Activated CD4-positive, alpha-beta T cell treated with anti-CD3 and anti-CD28 coated beads for 1 hour (primary cell): ENCODE data around the gene GLTP.

Experiments used
- DNase-seq: peaks from one replicate; pipeline ENCODE4 v3.0.0-alpha.2; 2020

GLTP gene

DNA sequence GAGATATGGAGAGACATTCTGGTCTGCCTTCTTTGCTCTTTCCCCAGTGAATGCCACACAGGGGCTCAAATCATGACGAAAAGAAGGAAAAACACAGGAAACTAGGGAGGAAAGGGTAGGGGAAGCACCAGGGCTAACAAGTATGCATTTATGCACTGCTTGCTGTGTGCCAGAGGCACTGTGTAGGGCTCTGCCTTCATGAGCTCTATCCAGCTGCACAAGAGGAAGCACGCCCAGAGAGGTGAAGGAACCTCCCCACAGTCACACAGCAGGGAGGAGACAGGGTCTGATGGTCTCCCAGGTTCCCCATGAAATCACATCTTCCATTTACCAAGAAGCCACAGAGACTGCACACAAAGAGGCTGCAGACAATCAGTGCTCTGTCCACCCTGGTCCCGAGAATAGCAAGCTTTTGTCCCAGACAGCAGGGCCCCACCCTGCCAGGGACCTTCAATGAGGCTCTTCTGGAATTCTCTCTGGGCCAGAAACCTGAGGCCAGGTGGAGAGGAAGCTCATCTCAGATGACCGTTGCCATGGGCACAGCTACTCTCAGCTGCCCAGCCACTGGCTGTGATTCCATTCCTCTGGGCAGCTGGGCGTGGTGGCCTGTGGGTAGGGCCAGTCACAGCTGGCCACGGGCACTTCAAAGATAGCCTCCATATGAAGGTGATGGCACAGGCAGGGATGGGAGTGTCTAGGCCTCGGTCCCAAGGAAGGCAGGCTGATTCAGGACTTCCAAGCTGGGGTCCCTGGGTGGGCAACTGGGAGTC lies 39.9 kb downstream of the GLTP start:
- no peak for DNase-seq

DNA sequence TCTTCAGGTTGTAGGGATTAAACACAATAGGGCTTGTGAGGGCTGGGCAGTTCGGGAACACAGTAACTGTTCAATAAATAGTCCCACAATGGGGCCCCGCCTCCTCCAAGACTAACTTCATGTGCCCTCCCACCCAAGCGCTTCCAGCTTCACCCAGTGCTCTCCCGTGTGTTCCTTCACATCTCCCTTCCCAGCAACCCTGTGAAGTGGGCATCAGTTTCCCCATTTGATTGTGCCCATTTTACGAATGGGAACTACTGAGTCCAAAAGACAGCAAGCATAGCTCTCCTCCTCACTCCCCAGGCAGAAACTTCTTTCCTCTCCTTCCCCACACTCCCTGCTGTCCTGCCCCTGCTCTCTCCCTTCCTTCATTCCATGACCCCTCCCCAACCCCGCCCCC lies 40.9 kb downstream of the GLTP start:
- no peak for DNase-seq

DNA sequence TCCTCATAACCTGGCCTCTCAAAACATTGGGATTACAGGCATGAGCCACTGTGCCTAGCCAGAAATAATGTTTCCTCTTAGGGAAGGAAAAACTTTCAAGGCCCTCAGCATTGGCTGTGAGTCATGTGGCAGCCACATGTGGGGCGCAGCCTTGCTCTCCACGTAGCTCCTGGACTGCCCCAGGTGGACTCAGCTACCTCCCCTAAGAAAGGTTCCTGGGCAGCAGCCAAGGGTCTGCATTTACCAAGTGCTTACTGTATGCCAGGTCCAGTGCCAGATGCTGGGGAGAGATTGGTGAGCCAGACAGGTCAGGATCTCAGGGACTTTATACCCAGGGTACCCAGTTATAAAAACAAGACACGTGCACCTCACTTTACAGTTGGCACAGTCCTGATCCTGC lies 43.4 kb downstream of the GLTP start:
- no peak for DNase-seq

DNA sequence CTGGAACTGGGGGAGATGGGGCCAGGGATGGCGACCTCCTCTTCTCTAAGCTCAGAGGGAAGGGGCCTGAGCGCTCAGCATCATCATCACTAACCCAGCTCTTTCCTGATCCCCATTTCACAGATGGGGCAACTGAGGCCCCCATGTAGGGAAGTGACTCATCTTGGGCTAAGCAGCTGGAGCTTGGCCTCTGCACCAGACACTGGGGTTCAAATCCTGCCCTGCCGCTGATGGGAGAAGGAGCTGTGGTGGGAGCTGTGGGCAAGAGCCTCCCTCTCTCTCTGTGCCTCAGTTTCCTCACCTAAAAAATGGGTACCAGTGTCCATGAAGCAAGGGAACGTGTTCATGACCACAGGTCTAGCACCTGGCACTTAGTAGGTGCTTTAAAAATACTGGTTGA lies 44.5 kb downstream of the GLTP start:
- no peak for DNase-seq

DNA sequence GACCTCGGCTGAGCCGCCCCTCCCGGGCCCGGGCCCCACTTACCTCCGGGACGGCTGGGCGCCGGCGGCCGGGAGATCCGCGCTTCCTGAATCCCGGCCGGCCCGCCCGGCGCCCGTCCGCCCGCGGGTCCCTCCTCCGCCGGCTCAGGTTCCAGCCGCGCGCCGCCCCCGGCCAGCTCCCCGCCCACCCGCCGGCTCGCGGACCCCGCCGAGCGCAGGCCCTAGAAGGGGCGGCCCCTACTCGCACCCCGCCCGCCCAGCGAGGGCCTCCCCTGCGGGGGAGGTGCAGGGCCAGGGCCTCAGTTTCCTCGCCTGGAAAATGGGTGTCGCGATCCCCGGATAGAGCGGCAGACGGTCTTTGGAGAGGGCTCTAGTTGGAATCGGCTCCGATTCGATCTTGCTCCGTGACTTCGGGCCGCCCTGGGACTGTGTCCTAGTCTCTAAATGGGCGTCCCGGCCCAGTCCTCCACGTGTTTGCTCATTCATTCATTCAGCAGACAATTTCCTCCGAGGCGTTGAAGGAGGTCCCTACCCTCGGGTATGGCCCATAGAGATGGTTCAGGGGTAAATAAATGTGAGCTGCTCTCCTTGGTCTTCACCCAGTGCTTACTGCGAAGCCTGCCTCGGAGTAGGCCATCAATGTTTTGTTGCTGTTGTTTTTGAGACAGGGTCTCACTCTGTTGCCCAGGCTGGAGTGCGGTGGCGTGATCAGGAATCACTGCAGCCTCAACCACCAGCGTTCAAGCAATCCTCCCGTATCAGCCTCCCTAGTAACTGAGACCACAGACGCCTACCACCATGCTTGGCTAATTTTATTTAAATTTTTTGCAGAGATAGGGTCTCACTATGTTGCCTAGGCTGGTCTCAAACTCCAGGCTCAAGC lies 46.8 kb downstream of the GLTP start, which contains the start of gene TRPV4:
Gene TRPV4, minus strand, starts transcription at position 92 of the 883 bp plus-strand sequence. CDS start 18,602 bp downstream, outside the sequence.
- no peak for DNase-seq

DNA sequence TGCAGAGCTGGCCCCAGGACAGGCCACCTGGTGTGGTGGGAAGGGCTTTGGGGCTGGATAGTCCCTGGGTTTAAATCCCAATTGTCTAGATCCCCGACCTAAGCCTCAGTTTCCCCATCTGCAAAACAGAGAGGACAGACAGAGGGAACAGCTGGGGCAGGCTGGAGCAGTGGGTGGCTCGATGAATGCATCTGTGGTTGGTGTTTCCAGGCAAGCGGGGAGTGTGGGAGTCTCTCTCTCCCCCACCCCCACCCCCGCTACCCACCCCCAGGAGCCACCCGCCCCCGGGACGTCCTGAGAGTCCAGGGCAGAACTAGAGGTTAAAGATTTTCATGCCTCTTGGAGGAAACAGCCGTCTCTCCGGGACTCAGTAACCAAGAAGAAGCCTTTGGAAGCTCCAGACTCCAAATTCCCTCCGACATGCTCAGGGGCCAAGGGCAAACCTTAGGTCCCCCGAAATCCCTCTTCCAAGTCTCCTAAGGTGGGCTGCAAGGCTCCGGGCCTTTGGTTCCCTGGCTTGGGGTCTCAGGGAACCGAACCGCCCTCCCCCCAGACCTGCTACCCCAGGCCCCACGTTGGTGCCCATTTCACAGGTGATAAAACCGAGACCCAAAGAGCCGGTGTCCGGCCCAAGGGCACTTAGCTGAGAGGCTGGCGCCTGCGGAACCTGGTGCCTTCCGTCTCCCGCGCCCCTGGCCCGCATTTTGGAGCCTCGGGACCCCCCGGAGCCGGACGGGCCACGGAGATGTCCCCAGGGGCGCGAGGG lies 47.6 kb downstream of the GLTP start:
- DNase-seq = no peak

DNA sequence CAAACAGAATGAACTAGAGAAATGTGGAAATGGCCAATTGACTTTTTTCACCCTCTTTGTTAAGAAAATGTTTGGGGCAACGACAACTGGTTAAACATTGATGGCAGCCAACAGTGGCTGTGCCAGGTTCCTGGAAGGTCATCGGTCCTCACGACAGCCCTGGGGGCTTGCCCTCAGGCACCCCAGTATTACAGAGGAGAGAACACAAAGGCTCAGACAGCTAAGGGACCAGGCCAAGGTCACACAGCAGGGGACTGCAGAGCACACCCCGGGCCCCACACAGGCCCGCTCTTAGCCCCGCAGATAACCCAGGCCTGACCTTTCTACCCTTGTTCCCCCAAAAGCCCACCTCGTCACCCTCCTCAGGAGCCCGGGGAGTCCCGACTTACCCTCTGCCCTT lies 48.4 kb downstream of the GLTP start:
- DNase-seq = no peak

DNA sequence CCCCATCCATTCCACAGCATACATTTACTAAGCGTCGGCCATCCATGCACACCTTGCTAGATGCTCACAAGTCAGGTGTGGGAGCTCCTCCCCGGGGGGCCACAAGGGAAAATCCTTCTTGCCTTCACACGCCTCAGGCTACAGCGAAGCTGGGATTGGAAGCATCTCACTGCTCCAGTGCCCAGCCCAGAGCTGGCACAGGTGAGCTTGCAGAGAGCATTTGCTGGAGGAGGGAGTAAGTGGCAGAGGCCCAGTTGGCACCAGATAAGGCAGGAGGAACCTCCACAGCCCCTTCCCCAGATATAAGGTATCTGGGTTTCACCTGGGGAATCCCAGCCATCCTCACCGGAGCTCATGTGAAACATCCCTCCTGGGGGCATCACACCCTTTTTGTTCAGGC lies 49.0 kb downstream of the GLTP start:
- no peak for DNase-seq

DNA sequence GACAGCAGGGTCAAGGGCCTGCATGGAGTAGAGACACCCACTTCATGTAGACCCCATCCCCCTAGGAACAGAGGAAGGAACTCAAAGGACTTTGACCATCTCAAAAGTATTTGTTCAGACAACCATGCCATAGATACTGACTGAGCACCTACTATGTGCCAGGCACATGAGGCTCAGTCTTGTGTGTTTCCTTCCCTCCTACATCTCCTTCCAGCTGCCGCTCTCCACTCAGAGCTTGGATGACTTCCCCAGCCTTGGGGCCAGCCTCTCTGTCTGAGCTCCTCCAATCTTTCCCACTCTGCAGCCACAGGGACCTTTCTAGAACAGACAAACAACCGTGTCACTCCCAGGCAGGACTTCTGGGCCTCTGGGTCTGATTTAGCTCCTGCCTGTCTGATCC lies 49.6 kb downstream of the GLTP start:
- no peak for DNase-seq

DNA sequence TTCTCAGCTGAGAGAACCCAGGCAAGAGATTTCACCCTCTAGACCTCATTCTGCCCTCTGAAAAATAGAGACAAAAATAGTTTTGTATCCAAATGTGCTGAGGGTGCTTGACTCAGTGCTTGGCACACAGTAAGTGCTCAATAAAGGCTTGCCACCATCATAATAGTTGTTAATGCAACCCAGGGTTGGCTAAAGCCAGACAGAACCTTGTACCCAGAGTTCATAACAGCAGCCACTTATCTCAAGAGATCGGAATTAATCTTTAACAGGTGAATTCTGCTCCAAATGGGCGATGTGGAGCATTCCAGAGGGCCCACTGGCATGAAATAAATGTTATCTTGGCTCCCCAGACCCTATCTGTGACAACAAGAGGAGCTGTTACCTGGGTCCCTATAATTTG lies 50.1 kb downstream of the GLTP start:
- DNase-seq = no peak

DNA sequence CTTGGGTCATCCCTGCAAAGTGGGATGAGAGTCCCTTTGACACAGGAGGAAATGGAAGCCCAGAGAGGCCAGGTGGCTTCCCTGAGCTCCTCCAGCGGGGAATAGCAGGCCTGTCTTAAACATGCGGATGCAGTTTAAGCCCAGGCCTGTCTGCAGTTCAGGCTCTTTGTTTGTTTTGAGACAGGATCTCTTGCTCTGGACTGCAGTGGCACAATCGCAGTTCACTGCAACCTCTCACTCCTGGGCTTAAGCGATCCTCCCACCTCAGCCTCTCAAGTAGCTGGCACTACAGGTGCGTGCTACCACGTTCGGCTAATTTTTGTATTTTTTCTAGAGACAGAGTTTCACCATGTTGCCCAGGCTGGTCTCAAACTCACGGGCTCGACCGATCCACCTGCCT lies 50.7 kb downstream of the GLTP start:
- DNase-seq = no peak

DNA sequence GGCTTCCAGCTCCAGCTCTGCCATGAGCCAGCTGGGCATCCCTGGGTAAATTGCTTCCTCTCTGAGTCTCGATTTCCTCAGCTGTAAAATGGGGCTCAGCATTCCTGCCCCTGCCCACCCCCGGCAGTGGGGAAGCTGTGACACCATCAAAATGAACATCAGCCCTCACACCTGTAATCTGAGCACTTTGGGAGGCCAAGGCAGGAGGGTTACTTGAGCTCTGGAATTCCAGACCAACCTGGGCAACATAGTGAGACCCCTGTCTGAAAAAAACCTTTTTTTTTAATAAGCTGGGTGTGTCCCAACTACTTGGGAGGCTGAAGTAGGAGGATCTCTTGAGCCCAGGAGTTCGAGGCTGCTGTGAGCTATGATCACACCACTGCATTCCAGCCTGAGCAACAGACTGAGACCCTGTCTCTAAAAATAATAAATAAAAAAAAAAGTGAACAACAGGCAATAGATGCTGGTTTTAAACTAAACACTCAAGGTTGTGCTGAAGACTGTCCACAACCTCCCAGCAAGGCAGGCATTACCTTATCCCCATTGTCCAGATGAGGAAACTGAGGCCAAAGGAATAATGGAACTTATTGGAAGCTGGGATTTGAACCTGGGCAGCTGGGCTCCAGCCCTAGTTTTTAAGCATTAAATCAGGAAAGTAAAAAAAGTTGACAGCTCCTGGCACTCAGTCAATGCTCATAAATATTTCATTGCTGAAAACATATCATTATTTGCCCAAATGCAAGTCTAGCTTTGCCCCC lies 51.4 kb downstream of the GLTP start:
- no peak for DNase-seq

DNA sequence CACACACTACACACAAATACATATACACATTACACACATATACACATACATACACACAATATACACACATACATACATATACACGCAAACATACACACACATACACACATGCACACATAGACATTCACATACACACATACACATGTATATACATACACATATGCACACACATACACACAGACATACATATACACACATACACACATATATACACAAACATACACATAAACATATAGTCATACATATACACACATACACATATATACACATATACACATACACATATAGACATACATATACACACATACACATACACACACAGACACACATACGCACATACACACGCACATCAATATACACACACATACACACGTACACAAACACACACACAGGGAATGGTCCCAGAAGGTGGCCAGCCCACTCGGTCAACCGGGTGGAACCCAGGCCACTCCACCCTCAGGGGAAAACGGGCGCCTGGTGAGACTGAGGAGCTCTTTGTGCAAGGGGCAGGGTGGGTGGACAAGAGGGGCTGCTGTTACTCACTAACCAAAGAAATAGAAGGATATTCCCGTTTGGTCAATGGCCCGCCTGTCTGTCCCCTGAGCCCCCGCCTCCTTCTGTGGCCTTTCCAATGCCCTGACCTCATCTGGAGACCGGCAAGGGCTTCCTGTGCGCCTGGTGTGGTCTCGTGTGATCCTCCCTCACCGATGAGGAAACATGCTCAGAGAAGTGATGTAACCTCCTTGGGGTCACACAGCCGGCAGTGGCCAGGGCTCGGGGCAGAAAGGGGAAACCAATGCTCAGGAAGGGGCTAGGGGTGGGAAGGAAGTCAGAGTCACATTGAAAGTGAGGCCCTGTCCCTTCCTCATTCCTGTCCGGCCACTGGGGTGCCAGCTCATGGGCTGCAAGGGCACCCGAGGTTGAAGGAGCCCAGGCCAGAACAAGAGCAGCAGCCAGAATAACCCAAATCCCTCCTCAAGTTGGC lies 52.5 kb downstream of the GLTP start:
- DNase-seq = no peak

DNA sequence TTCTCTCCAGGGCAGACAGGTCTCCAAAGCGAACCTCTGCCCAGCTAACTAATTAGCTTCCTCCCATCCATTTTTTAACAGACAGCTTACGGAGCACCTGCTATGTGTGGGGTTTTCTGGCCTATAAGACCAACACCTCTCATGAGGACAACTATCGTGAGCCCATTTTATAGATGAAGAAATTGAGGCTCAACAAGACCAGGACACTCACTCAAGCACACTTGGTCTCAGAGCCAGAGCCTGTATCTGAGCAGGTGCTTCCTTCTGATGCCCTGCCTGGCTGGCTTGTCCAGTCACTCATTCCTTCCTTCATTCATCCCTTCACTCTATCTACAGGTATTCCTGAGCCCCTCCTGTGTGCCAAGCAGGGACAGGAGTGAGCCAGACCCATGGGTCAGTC lies 53.3 kb downstream of the GLTP start:
- no peak for DNase-seq

DNA sequence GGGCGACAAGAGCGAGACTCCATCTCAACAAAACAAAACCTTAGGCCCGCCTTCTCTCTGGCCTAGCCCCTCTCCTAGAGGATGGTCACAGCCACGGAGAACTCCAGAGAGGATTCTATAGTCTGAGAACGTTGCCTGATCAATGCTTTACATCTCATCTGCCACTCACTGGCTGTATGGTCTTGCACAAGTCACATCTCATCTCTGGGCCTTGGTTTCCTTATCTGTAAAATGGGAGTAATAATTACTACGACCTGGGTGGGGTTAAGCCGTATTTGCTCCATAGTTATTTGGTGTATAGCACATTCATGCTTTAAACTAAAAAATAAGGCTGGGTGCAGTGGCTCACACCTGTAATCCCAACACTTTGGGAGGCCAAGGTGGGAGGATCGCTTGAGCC lies 55.6 kb downstream of the GLTP start:
- DNase-seq = no peak

DNA sequence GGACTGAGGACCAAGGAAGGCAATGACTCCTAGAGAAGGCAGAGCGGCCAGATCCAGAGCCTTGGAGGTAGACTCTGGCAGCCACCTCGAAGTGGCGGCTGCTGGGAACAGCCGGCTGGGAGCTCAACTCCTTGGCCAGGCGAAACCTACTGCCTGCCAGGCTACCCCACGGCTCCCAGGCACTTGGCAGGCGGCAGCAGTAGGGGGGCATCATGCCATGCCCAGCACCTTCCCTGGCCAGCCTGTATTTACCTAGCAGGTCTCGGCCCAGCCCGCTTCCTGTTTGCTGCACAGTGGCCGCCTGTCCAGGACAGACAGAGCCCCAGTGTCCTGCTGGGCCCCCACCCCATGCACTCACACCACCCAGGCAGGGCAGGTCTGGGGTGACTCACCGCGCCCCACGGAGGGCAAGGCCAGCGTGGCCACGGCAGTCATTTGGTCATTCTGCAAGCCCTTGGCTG lies 57.4 kb downstream of the GLTP start:
- DNase-seq = no peak

DNA sequence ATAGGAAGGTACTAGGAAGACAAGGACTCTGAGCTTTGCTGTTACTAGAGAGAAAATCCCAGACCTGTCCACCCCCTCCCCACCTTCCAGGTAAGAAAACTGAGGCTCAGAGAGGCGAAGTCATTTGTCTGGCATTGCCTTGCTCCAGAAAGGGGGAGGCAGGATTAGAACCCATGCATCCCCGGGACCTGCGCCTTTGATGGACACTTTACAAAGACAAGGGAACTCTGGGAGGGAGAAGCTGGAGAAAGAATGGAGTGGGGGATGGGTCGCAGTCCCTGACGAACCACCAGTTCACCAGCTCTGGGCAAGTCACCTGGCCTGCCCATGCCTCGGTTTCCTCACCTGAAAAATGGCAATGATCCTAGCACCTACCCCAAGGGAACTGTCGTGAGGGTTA lies 57.9 kb downstream of the GLTP start:
- no peak for DNase-seq

DNA sequence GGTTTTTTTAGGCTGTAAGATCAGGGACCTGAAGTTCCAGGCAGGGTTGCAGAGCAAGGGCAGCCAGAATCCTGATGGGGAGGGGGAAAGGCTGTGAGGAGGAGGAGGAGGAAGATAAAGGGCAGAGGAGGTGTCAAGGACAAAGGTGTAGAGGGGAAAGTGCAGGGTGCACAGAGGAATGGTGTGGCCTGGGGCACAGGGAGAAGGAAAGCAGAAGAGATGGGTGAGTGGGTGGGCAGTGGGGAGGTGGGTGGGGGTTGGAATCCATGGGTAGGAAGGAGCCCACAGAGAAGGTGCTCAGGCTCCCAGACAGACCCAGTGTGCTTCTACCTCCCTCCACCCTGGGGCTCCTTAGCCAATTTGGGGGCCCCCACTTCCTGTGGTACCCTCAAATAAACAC lies 58.4 kb downstream of the GLTP start:
- no peak for DNase-seq

DNA sequence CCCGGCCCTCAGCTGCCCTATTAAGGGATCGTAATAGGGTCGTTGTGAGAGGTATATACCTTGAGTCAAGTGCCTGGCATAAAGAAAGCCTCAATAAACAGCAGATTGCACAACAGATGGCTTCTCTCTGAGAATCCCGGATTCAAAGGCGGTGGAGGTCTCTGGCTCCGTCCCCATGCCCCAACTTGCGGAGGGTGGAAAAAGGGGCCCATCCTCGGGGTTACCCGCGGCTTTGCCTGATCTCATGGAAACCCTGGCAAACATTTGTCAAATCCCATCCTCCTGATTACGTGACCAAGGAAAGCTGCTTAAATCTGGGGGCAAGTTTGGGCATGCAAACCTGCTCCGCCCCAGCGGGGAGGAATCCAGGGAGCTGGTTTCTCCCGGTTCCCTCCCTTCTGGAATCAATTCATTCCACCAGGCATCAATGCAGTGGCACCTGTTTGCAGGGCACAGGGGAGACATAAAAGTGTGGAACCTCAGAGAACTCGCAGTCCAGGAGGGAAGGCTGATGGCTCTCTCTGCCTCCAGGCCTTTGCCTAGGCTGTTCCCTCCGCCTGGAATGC lies 59.4 kb downstream of the GLTP start:
- no peak for DNase-seq

DNA sequence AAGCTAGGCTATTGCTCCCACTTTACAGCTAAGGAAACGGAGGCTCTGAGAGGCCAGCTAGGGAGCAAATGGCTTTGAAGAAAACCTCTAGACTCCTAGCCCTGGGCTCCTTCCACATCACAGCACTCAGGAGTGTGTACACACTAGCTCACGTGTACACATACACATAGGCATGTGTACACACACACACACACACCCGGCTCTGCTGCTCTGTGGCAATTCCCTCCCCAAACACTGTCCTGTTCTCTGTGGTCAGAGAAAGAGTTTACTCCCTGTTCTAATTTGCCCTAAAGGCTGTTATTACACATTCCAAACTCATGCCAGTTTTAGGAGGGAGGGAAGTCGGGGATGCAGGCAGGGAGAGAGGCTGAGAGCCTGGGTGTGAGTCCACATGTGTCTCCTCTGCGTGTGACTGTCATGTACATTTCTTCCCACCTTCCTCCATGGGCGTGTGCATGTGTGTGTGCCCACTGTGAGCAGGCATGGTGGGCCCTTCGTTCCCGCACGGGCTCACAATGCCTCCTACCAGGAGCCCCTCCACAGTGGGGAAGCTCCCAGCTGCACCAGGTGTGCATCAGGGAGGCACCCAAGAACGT lies 61.3 kb downstream of the GLTP start:
- DNase-seq = no peak

DNA sequence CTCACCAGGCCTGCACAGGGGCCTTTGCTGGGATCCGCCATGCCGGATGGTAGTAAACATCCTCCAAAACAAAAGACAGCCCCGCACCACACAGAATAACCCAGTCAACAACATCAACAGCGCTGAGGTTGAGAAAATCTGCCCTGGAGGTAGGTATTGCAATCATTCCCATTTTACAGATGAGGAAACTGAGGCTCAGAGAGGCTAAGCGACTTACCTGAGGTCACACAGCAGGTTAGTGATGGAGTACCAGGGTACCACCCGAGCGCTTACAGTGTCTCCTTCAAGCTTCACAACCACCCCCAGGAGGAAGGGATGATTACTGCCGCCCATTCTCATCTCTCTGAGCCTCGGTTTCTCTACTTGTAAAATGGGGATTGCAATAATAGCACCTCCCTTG lies 62.1 kb downstream of the GLTP start:
- no peak for DNase-seq
